Mucosa of descending colon (tissue), 3 donors: ENCODE results near the gene GPR155. TPM values are rescaled to one million over a fixed set of nuclear protein-coding genes. Genes with fewer than 3 reads are reported as not detected.
"Not testable (repeated sequence)": the region's sequence is repeated elsewhere in the genome, so short reads cannot be mapped to it uniquely, and the experiment has no call there.

Source experiments
- ATAC-seq: fragments of 200-7000 bp; cut with Tn5 transposase; one replicate; pipeline ENCODE4 v1.9.1; 2020; ENCODE audit warnings: mild to moderate bottlenecking, moderate library complexity
- DNase-seq, 3 donors: peaks; one replicate each; pipeline ENCODE4 v3.0.0-alpha.2; 2020
- H3K36me3 ChIP-seq: fragments of 200-600 bp; one replicate; pipeline ENCODE4 v1.8.0; 2021; ENCODE audit warnings: low read depth, mild to moderate bottlenecking
- H3K4me1 ChIP-seq: fragments of 200-600 bp; one replicate; pipeline ENCODE4 v1.8.0; 2021; ENCODE audit warnings: low read depth, mild to moderate bottlenecking
- H3K4me3 ChIP-seq: fragments of 200-600 bp; one replicate; pipeline ENCODE4 v1.8.0; 2021; ENCODE audit warnings: mild to moderate bottlenecking
- H3K9me3 ChIP-seq: fragments of 200-600 bp; one replicate; pipeline ENCODE4 v1.8.0; 2021; ENCODE audit warnings: mild to moderate bottlenecking
- CTCF ChIP-seq: fragments of 200-600 bp; IDR thresholded peaks from one replicate; pipeline ENCODE4 v1.8.0; 2022; ENCODE audit warnings: antibody characterized with exemption, mild to moderate bottlenecking
- intact Hi-C, 2 donors: fragments of 100-400 bp; cut with DNase I in 1 of 2; cut with micrococcal nuclease in 1 of 2; formaldehyde crosslinking; loops; one replicate each; pipeline versions ENCODE4 v1.11.0 to v1.11.1; 2022; cut with DNase I, micrococcal nuclease
- total RNA-seq, 3 donors: library from RNA; stranded (reverse); fragmentation: NEBNext Ultra II Directional in 2 of 3; extraction: Animal tissue kit (Norgen Biotek cat#: 25700) in 2 of 3; gene quantifications; one replicate each; pipeline versions ENCODE4 v1.2.1 to v1.2.4, GENCODE V29; 2021 to 2023
- donor health status: DM: no; HTN: no; CAD: no; lungs with moderate emphysema.
- donor health status: DM: no; HTN: no; CAD: no.
- donor health status: DM: no; HTN: yes; CAD: no.

GPR155 gene
- total RNA-seq, 3 donors from 2014 or later = 4.7 to 15.6 (median 6.8) TPM

GRCh38 chr2:174490051-174490450 is 3.2 kb upstream of the GPR155 start:
- no peaks in the 10 kb centered on the region for H3K36me3 ChIP-seq
- H3K4me1 ChIP-seq = no peaks in the 10 kb centered on the region
- intact Hi-C loops = no loop called here
- no peak for TF ChIP-seq CTCF
- no peaks in the 10 kb centered on the region for H3K9me3 ChIP-seq
- ATAC-seq (no peak), DNase-seq (no peak)
- no peak overlapping the region for H3K4me3 ChIP-seq

GRCh38 chr2:174489520-174489919 is 2.7 kb upstream of the GPR155 start:
- H3K4me3 ChIP-seq, DNase-seq, H3K4me1 ChIP-seq, intact Hi-C loops, ATAC-seq, H3K36me3 ChIP-seq, H3K9me3 ChIP-seq: not testable (repeated sequence)

- DNase-seq (no peak), ATAC-seq (no peak)
- Histone ChIP-seq H3K36me3 (no peaks in the 10 kb centered on the region), H3K4me1 (no peaks in the 10 kb centered on the region), H3K9me3 (no peaks in the 10 kb centered on the region), H3K4me3 (no peak overlapping the region)
- no peak for TF ChIP-seq CTCF
- intact Hi-C loops = no loop called here
These were observed 962 bp upstream of the GPR155 start for GRCh38 chr2:174487820-174488162.

- ATAC-seq (peak; percentile 99), DNase-seq (peak; percentile 100)
- no peaks in the 10 kb centered on the region for H3K4me1 ChIP-seq
- no peaks in the 10 kb centered on the region for H3K36me3 ChIP-seq
- peak overlapping the region; percentile 20 for H3K4me3 ChIP-seq
- no peaks in the 10 kb centered on the region for H3K9me3 ChIP-seq
- TF ChIP-seq CTCF = no peak
- intact Hi-C loops = no loop called here
These were observed 435 bp upstream of the GPR155 start for GRCh38 chr2:174487108-174487819.

GRCh38 chr2:174485788-174486562 is 854 bp downstream of the GPR155 start:
- ATAC-seq (peak; percentile 5), DNase-seq (peak; percentile 25 to 56 (median 49))
- Histone ChIP-seq H3K4me1 (no peaks in the 10 kb centered on the region), H3K9me3 (no peaks in the 10 kb centered on the region), H3K4me3 (peak overlapping the region; percentile 20), H3K36me3 (no peaks in the 10 kb centered on the region)
- intact Hi-C loops = no loop called here
- TF ChIP-seq CTCF = no peak

GRCh38 chr2:174485045-174485444 is 1.8 kb downstream of the GPR155 start:
- H3K4me3 ChIP-seq = not testable (repeated sequence)

More at GRCh38 chr2:174485045-174485444, 1.8 kb downstream of the GPR155 start:
- intact Hi-C loops, ATAC-seq, H3K36me3 ChIP-seq, DNase-seq, H3K4me1 ChIP-seq, H3K9me3 ChIP-seq: not testable (repeated sequence)
